GM10266 (cell line): ENCODE results near the gene CNN1.
"Not testable (repeated sequence)": the region's sequence is repeated elsewhere in the genome, so short reads cannot be mapped to it uniquely, and the experiment has no call there.

Experiments used
- DNase-seq: peaks from one replicate; pipeline ENCODE4 v3.0.0; 2012; ENCODE audit errors: extremely low spot score
- TF ChIP-seq, protein P1 (sequence below): IDR thresholded peaks from 2 replicates; pipeline ENCODE4 v1.5.1; 2012; ENCODE audit warnings: mild to moderate bottlenecking, low read depth; ENCODE audit not compliant: control insufficient read depth, insufficient read depth; ENCODE audit errors: missing control alignments

The CNN1 gene

DNA sequence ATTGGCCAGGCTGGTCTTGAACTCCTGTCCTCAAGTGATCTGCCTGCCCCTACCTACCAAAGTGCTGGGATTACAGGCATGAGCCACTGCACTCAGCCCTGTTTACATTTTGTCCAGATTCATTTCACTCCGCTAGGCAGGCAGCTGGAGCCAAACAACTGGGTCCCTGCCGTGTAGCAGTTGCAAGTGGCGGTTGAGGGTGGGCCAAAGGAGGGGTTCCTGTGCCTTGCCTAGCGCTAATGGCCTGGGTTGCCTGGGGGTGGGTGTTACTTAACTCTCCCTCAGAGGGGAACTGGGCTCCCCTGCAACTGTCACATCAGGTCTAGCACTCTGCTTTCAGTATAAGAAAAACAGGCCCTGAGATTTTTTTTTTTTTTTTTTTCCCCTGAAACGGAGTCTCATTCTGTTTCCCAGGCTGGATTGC lies 31.4 kb downstream of the CNN1 start:
- DNase-seq, result no peak
- TF ChIP-seq, protein P1, sequence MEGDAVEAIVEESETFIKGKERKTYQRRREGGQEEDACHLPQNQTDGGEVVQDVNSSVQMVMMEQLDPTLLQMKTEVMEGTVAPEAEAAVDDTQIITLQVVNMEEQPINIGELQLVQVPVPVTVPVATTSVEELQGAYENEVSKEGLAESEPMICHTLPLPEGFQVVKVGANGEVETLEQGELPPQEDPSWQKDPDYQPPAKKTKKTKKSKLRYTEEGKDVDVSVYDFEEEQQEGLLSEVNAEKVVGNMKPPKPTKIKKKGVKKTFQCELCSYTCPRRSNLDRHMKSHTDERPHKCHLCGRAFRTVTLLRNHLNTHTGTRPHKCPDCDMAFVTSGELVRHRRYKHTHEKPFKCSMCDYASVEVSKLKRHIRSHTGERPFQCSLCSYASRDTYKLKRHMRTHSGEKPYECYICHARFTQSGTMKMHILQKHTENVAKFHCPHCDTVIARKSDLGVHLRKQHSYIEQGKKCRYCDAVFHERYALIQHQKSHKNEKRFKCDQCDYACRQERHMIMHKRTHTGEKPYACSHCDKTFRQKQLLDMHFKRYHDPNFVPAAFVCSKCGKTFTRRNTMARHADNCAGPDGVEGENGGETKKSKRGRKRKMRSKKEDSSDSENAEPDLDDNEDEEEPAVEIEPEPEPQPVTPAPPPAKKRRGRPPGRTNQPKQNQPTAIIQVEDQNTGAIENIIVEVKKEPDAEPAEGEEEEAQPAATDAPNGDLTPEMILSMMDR, result no peak

DNA sequence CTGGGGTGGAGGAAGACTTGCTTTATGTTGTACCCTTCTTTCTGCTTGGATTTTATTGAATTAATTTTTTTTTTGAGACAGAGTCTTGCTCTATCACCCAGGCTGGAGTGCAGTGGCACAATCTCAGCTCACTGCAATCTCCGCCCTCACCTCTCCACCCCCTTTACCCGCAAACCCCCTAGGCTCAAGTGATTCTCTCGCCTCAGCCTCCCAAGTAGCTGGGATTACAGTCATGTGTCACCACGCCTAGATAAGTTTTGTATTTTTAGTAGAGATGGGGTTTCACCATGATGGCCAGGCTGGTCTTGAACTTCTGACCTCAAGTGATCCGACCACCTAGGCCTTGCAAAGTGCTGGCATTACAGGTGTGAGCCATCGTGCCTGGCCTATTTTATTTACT lies 34.7 kb downstream of the CNN1 start:
- DNase-seq, result not testable (repeated sequence)

DNA sequence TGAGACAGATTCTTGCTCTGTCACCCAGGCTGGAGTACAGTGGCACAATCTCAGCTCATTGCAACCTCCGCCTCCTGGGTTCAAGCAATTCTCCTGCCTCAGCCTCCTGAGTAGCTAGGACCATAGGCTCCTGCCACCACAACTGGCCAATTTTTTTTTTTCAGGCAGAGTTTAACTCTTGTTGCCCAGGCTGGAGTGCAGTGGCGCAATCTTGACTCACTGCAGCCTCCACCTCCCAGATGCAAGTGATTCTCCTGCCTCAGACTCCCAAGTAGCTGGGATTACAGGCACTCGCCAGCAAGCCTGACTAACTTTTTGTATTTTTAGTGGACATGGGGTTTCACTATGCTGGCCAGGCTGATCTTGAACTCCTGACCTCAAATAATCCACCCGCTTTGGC lies 35.1 kb downstream of the CNN1 start:
- not testable (repeated sequence) for DNase-seq

DNA sequence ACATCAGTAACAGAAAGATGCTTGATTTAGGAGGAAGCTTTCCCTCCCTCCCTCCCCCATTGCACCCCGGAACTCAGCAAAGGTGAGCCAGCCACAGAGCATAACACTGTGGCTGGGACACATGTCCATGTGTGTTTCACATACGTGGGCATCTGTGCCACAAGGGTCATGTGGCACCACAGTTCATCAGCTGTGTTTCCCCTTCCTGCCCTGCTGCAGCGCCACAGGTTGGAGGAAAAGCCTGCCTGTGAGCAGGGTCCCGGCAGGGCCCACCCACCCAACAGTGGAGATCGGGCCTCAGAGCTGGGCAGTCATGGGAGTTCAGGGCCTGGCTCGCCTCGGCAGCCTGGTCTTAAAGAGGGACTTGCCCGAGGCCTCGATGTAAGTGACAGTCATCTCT lies 36.0 kb downstream of the CNN1 start:
- DNase-seq, result no peak
- TF ChIP-seq, protein P1, result no peak

DNA sequence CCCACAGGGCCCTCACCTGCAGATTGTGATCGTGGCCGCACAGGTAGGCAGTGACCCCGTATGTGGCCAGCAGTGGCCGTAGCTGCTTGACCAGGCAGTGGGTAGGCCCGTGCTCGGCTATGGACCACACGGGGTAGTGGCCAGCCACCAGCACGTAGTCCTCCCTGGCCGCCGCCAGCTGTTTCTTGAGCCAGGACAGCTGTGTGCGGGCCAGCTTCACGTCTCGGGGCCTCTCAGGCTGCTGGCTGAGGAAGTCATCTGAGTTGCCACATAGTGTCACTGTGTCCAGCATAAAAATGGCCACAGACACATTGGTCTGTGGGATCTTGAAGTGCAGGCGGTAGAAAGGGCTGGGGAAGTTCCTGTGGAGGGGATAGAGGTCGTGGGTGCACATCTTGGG lies 37.6 kb downstream of the CNN1 start:
- no peak for DNase-seq
- TF ChIP-seq, protein P1, result no peak

DNA sequence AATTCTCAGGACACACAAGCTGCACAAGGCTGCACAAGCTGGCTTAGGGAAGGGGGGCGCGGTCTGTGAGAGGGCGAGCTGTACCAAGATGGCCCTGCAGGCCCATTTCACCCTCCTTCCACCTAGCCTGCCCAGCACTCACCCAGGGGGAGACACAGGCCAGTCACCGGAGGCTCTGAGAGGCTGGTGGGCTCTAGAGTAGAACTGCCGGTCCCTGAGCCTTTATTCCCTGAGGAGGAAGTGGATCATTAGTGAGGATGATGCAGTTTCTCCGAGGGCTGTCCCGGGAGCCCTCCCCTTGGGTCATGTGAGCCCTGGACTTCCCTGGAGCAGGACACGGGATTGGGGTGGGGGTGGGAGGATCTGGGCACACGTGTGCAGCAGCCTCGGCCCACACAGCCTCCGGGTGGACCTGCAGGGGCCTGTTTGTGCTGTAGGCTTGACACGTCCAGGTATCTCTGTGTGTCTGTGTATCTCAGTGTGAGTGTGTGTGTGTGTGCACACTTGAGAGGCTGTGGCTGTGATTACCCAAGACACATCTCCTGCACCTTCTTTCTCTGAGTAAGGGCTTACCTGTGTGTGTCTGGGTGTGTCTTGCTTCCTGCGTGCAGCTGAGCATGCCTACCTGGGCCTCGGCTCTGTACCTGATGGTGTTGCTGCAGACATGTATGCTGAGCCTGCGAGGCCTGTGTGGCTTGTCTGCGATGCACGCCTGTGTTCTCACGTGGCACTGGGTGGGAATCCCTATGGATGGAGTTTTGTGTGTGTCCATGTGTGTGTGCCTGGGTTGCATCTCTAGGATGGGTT lies 39.0 kb downstream of the CNN1 start, which contains the start of gene ACP5:
TSS of gene ACP5 (minus strand) at position 195 of the 807 bp plus-strand sequence. CDS start 328 bp downstream, outside the sequence.
- DNase-seq, result no peak
- TF ChIP-seq, protein P1, result no peak

DNA sequence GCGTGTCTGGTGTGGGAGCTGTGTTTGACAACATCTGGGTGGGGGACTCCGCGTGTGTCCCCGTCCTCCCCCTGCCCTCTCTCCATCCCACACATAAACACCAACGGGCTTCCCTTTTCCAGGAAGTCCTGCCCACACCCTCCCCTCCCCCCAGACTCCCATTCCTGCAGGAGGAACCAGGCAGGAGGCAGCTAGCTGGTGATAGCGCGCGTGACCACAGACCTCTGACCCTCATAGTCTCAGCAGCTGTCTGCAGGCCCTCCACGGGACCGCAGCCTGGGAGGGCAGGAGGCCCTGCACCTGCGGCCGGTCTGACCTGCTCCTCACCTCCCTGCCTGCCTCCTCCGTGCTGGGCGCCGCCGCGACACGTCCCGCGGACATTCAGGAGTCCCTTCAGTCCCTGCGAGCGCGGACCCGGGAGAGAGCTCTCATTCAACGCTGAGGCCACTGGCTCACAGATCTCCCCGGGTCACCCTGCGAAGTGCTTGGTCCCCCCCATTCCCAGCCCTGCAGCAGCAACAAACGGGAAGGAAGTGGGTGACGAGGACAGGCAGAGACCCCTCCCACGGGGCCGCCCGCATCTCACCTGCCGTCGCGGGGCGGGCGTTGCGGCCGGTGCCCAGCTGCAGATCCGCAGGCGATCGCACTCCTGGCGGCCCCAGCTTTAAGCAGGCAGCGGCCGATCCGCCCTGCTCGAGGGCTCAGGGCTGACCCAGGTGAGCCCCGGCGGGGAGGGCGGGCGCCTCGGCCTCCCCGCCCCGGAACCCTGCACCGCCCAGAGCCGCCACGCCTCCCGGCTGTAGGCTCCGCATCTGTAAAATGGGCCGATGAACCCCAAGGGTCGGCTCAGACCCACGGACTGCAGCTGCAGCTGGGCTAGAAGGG lies 39.8 kb downstream of the CNN1 start:
- DNase-seq, result peak; percentile 50
- TF ChIP-seq, protein P1, result no peak

DNA sequence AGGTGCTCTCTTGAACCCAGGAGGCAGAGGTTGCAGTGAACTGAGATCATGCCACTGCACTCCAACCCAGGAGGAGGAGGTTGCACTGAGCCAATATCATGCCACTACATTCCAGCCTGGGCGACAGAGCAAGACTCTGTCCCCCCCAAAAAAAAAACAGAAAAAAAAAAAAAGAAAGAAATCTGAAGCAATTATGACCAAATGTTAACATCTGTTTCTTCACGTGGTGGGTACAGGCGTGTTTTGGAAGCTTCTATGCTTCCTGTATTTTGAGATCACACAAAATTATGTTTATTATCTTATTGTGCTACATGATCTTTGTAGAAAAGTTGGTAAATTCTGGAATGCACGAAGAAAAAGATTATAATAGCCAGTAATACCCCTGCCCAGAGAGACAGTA lies 41.5 kb downstream of the CNN1 start:
- TF ChIP-seq, protein P1, result no peak

More for the DNA sequence above, 41.5 kb downstream of the CNN1 start:
- no peak for DNase-seq
